ENCODE data around the gene VSIG10.

GRCh38 chr12:118073768-118074167, 30.0 kb downstream of the VSIG10 start:
- no peak for TF ChIP-seq POLR2A (IDR thresholded peaks at IDR 0.05)
- TF ChIP-seq CTCF (IDR thresholded peaks at IDR 0.05) = no peak

Measured in suprapubic skin (tissue), 3 donors.